Skin epidermis (tissue), 12 donors: ENCODE data around the gene IQSEC1.
"Not testable (repeated sequence)": the region's sequence is repeated elsewhere in the genome, so short reads cannot be mapped to it uniquely, and the experiment has no call there.

Experiments
- H3K27ac ChIP-seq, 21 experiments: fragments of 200-600 bp; sonication (generic) in 11 of 21; one replicate each; pipeline ENCODE4 v1.5.0; 2020; ENCODE audit warnings: mild to moderate bottlenecking in 3 of 21, inconsistent platforms in 2 of 21, moderate library complexity in 2 of 21
- H3K4me3 ChIP-seq, 7 experiments: fragments of 200-600 bp; sonication (generic) in 2 of 7; one replicate each; pipeline ENCODE4 v1.5.0; 2020; ENCODE audit warnings: inconsistent platforms in 2 of 7, mild to moderate bottlenecking in 2 of 7, moderate library complexity in 1 of 7

The IQSEC1 gene

DNA sequence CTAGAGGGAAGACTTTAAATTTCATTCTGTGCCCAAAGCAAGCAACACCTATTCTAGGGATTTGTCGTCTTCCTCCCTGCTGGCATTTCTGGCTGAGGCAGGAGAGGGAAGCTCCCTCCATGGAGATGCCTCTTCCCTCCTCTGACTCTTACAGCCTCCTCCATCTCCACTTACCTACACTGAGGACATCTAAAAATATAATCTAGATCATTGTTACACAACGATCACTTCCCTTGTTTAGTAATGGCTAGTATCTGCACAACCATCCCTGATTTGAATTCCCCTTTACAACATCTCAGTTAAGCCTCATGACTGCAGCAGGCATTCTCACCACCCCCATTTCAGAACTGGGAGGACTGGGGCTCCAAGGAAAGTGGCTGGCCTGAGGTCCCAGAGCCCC is 219.4 kb downstream of the IQSEC1 start:
- not testable (repeated sequence) for H3K4me3 ChIP-seq, H3K27ac ChIP-seq

DNA sequence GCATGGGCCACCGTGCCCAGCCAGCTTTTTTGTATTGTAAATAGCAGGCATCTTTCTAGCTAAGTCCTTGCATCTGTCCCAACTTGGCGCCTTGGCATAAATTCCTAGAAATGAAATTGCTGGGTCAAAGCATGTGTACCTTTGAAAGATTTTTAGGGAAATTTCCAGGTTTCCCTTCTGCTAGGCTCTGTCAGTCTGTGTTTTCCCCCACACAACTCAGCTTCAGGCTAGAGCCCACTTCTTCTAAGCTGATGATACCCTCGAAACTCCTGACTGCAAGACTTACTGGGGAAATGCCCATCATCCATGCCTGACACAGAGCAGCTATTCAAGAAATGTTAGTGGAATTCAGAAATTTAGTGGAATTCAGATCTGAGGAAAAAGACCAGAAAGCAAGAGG is 221.0 kb downstream of the IQSEC1 start:
- Histone ChIP-seq H3K4me3 (no peak overlapping the region), H3K27ac (no peak overlapping the region)
